ENCODE data around the gene GPC6. TPM values are rescaled to one million over a fixed set of nuclear protein-coding genes. Genes with fewer than 3 reads are reported as not detected.

Gene GPC6
- total and polyA plus RNA-seq, 4 donors, result 5.9 to 29.1 (median 18.2) TPM

- H3K4me1 ChIP-seq (ENCODE audit: control insufficient read depth in 4 of 4, insufficient read depth in 4 of 4, low read length in 3 of 4), result peaks cover 0 to 3% (median 1%) of the 10 kb centered on the region in 4 donors
- 69% methylated on average over 2 of the region's 2 CpGs for WGBS
- H3K9ac ChIP-seq (ENCODE audit: low read depth in 1 of 2, low read length in 2 of 2), result no peak overlapping the region
- no peaks in the 10 kb centered on the region for H3K9me3 ChIP-seq (ENCODE audit: control insufficient read depth in 4 of 4, low read length in 3 of 4)
- H3K27ac ChIP-seq (ENCODE audit: low read depth in 1 of 2, low read length in 2 of 2), result no peak overlapping the region
- no peak overlapping the region for H3K4me3 ChIP-seq (ENCODE audit: low read depth in 1 of 3, low read length in 3 of 3)
- TF ChIP-seq HNF4G (IDR thresholded peaks at IDR 0.05) (no peak), JUND (IDR thresholded peaks at IDR 0.05) (no peak), SP1 (IDR thresholded peaks at IDR 0.05) (no peak), REST (IDR thresholded peaks at IDR 0.05) (no peak), RAD21 (IDR thresholded peaks at IDR 0.05) (no peak), EGR1 (IDR thresholded peaks at IDR 0.05; ENCODE audit: low read depth in 2 of 2) (no peak), FOXA2 (IDR thresholded peaks at IDR 0.05) (no peak), HNF4A (conservative IDR thresholded peaks at IDR 0.05) (no peak), ATF3 (IDR thresholded peaks at IDR 0.05) (no peak), CTCF (IDR thresholded peaks at IDR 0.05; ENCODE audit: low read depth, low read length, missing input control) (no peak), YY1 (IDR thresholded peaks at IDR 0.05) (no peak), FOXA1 (IDR thresholded peaks at IDR 0.05) (no peak), ZBTB33 (IDR thresholded peaks at IDR 0.05) (no peak), TAF1 (conservative IDR thresholded peaks at IDR 0.05) (no peak), NR2F2 (IDR thresholded peaks at IDR 0.05) (no peak)
- H3K36me3 ChIP-seq (ENCODE audit: control insufficient read depth in 4 of 4, insufficient read depth in 3 of 4, low read depth in 1 of 4, low read length in 3 of 4), result no peaks in the 10 kb centered on the region
- no peak for DNase-seq (ENCODE audit: low spot score)
- no peaks in the 10 kb centered on the region for H3K27me3 ChIP-seq (ENCODE audit: control insufficient read depth in 4 of 4, insufficient read depth in 4 of 4, low read length in 3 of 4)
Measured at GRCh38 chr13:94317063-94317491, 1090.5 kb downstream of the GPC6 start.

GRCh38 chr13:94318418-94318817, 1091.8 kb downstream of the GPC6 start:
- no peaks in the 10 kb centered on the region for H3K9me3 ChIP-seq (ENCODE audit: control insufficient read depth in 4 of 4, low read length in 3 of 4)
- no peaks in the 10 kb centered on the region for H3K27me3 ChIP-seq (ENCODE audit: control insufficient read depth in 4 of 4, insufficient read depth in 4 of 4, low read length in 3 of 4)
- no peak overlapping the region for H3K27ac ChIP-seq (ENCODE audit: low read depth in 1 of 2, low read length in 2 of 2)
- DNase-seq (ENCODE audit: low spot score), result no peak
- no peak overlapping the region for H3K4me3 ChIP-seq (ENCODE audit: low read depth in 1 of 3, low read length in 3 of 3)
- H3K36me3 ChIP-seq (ENCODE audit: control insufficient read depth in 4 of 4, insufficient read depth in 3 of 4, low read depth in 1 of 4, low read length in 3 of 4), result no peaks in the 10 kb centered on the region
- H3K4me1 ChIP-seq (ENCODE audit: control insufficient read depth in 4 of 4, insufficient read depth in 4 of 4, low read length in 3 of 4), result peaks cover 0 to 3% (median 1%) of the 10 kb centered on the region in 4 donors
- H3K9ac ChIP-seq (ENCODE audit: low read depth in 1 of 2, low read length in 2 of 2), result no peak overlapping the region
- WGBS, result 71% methylated on average over 3 of the region's 3 CpGs
- TF ChIP-seq CTCF (IDR thresholded peaks at IDR 0.05; ENCODE audit: low read depth, low read length, missing input control), result no peak
- TF ChIP-seq REST (IDR thresholded peaks at IDR 0.05), result no peak
- no peak for TF ChIP-seq ATF3 (IDR thresholded peaks at IDR 0.05)
- TF ChIP-seq FOXA1 (IDR thresholded peaks at IDR 0.05), result no peak
- TF ChIP-seq TAF1 (conservative IDR thresholded peaks at IDR 0.05), result no peak
- no peak for TF ChIP-seq FOXA2 (IDR thresholded peaks at IDR 0.05)
- TF ChIP-seq GABPA (IDR thresholded peaks at IDR 0.05 in 1 of 2, conservative IDR thresholded peaks at IDR 0.05 in 1 of 2), result no peak
- no peak for TF ChIP-seq HNF4G (IDR thresholded peaks at IDR 0.05)
- no peak for TF ChIP-seq NR2F2 (IDR thresholded peaks at IDR 0.05)
- TF ChIP-seq MAX (IDR thresholded peaks at IDR 0.05), result no peak
- no peak for TF ChIP-seq EGR1 (IDR thresholded peaks at IDR 0.05; ENCODE audit: low read depth in 2 of 2)
- TF ChIP-seq RXRA (IDR thresholded peaks at IDR 0.05), result no peak

Data from liver (tissue), 9 donors.